SK-N-SH (cell line): ENCODE measurements around the gene WDHD1. TPM values are rescaled to one million over a fixed set of nuclear protein-coding genes. Genes with fewer than 3 reads are reported as not detected.

Experiments
- CTCF ChIA-PET: fragments of 300-600, 350-600 bp; formaldehyde crosslinking; extraction: SDS; loops from one replicate; lab custom pipeline; 2021; lab: Yijun Ruan, JAX
- POLR2A ChIA-PET: fragments of 350-600 bp; sonication (Branson Sonifier 250); formaldehyde crosslinking; extraction: SDS; loops from one replicate; lab custom pipeline; 2020; ENCODE audit warnings: antibody characterized with exemption, inconsistent platforms; lab: Yijun Ruan, JAX
- DNase-seq: peaks from one replicate; pipeline ENCODE4 v3.0.0; 2012
- H2AFZ ChIP-seq: fragments of 200-600 bp; sonication (generic); 2 replicates; pipeline ENCODE4 v1.8.1; 2016; ENCODE audit warnings: antibody characterized with exemption, mild to moderate bottlenecking, low read depth
- H3F3A ChIP-seq: fragments of 200-600 bp; sonication (generic); replicated peaks from 2 replicates; pipeline ENCODE3; 2016; ENCODE audit warnings: antibody characterized with exemption, mild to moderate bottlenecking; ENCODE audit not compliant: insufficient read depth
- H3K27ac ChIP-seq, 2 experiments: fragments of 200-500 bp in 1 of 2; fragments of 200-600 bp in 1 of 2; sonication (Bioruptor generic) in 1 of 2; sonication (generic), shearing (Covaris generic) in 1 of 2; 2 replicates each; pipeline versions ENCODE4 v1.5.1 to v1.6.1; 2014 to 2016; ENCODE audit warnings: low read depth in 2 of 2, inconsistent platforms in 1 of 2, low read length in 1 of 2, mild to moderate bottlenecking in 1 of 2, mixed read lengths in 1 of 2
- H3K27me3 ChIP-seq: fragments of 200-600 bp; sonication (generic), shearing (Covaris generic); 2 replicates; pipeline ENCODE4 v1.6.1; 2016; ENCODE audit warnings: mixed run types; ENCODE audit not compliant: insufficient read depth
- H3K36me3 ChIP-seq, 2 experiments: fragments of 200-500 bp in 1 of 2; fragments of 200-600 bp in 1 of 2; sonication (Bioruptor generic) in 1 of 2; sonication (generic) in 1 of 2; replicated peaks in 1 of 2; 2 replicates each; pipeline versions ENCODE3 to v1.5.1; 2014 to 2016; ENCODE audit warnings: low read length in 1 of 2, mild to moderate bottlenecking in 1 of 2; ENCODE audit not compliant: insufficient read depth in 2 of 2, control insufficient read depth in 1 of 2
- H3K4me1 ChIP-seq, 2 experiments: fragments of 200-500 bp in 1 of 2; fragments of 200-600 bp in 1 of 2; sonication (Bioruptor generic) in 1 of 2; sonication (generic), shearing (Covaris generic) in 1 of 2; 2 replicates each; pipeline versions ENCODE4 v1.5.1 to v1.6.1; 2014 to 2016; ENCODE audit warnings: low read depth in 1 of 2, low read length in 1 of 2, mixed run types in 1 of 2; ENCODE audit not compliant: insufficient read depth in 2 of 2, control insufficient read depth in 1 of 2
- H3K4me2 ChIP-seq: fragments of 200-600 bp; sonication (generic), shearing (Covaris generic); 2 replicates; pipeline ENCODE4 v1.6.1; 2017; ENCODE audit warnings: mixed run types
- H3K4me3 ChIP-seq, 2 experiments: fragments of 200-500 bp in 1 of 2; fragments of 200-600 bp in 1 of 2; sonication (Bioruptor generic) in 1 of 2; sonication (generic), shearing (Covaris generic) in 1 of 2; 2 replicates each; pipeline versions ENCODE4 v1.5.1 to v1.8.1; 2014 to 2016; ENCODE audit warnings: low read depth in 2 of 2, inconsistent platforms in 1 of 2, low read length in 1 of 2, mild to moderate bottlenecking in 1 of 2, mixed read lengths in 1 of 2, moderate library complexity in 1 of 2
- H3K79me2 ChIP-seq: fragments of 200-600 bp; sonication (generic); 2 replicates; pipeline ENCODE4 v1.8.1; 2017; ENCODE audit warnings: mild to moderate bottlenecking; ENCODE audit not compliant: insufficient read depth
- H3K9ac ChIP-seq: fragments of 200-600 bp; sonication (generic); 2 replicates; pipeline ENCODE4 v1.6.1; 2017; ENCODE audit warnings: mixed run types
- H3K9me2 ChIP-seq: fragments of 200-600 bp; sonication (generic); 2 replicates; pipeline ENCODE4 v1.6.1; 2017; ENCODE audit warnings: mixed run types
- H3K9me3 ChIP-seq: fragments of 200-600 bp; sonication (generic); 2 replicates; pipeline ENCODE4 v1.6.1; 2017; ENCODE audit warnings: mixed run types, mild to moderate bottlenecking, moderate library complexity
- H4K20me1 ChIP-seq: fragments of 200-600 bp; sonication (generic); 2 replicates; pipeline ENCODE4 v1.6.1; 2017; ENCODE audit warnings: mild to moderate bottlenecking, mixed run types; ENCODE audit not compliant: insufficient read depth
- CHD2 ChIP-seq: fragments of 150-350 bp; IDR thresholded peaks from 2 replicates; pipeline ENCODE4 v1.6.1; 2018; ENCODE audit warnings: low read length; ENCODE audit not compliant: partially characterized antibody
- CTCF ChIP-seq: fragments of 200-600 bp; sonication (generic); IDR thresholded peaks from 2 replicates; pipeline ENCODE4 v1.6.1; 2017; ENCODE audit warnings: antibody characterized with exemption, mild to moderate bottlenecking, moderate library complexity
- ELF1 ChIP-seq: IDR thresholded peaks from 2 replicates; pipeline ENCODE4 v1.4.0; 2012
- EP300 ChIP-seq, 2 experiments: IDR thresholded peaks; 2 replicates each; pipeline versions ENCODE4 v1.4.0 to v1.6.1; 2012; ENCODE audit warnings: borderline replicate concordance in 1 of 2, low read depth in 1 of 2, low read length in 1 of 2
- EZH2phosphoT487 ChIP-seq: fragments of 200-600 bp; sonication (generic); IDR thresholded peaks from 2 replicates; pipeline ENCODE4 v1.6.1; 2017; ENCODE audit warnings: low read depth, mixed run types, mild to moderate bottlenecking, antibody characterized with exemption, moderate library complexity, borderline replicate concordance
- IRF3 ChIP-seq: fragments of 150-350 bp; IDR thresholded peaks from 2 replicates; pipeline ENCODE4 v1.6.1; 2016; ENCODE audit warnings: mild to moderate bottlenecking, low read depth, low read length
- MXI1 ChIP-seq: IDR thresholded peaks from 2 replicates; pipeline ENCODE4 v1.6.1; 2012; ENCODE audit warnings: mild to moderate bottlenecking, low read depth, low read length, improper control_type of control experiment
- NRF1 ChIP-seq: IDR thresholded peaks from 2 replicates; pipeline ENCODE4 v1.6.1; 2012; ENCODE audit warnings: low read depth, mild to moderate bottlenecking, low read length
- RFX5 ChIP-seq: IDR thresholded peaks from 2 replicates; pipeline ENCODE4 v1.6.1; 2012; ENCODE audit warnings: mild to moderate bottlenecking, improper control_type of control experiment, low read length
- SIN3A ChIP-seq: IDR thresholded peaks from 2 replicates; pipeline ENCODE4 v1.6.1; 2012; ENCODE audit warnings: low read depth, mild to moderate bottlenecking, low read length, moderate library complexity, borderline replicate concordance
- TCF12 ChIP-seq: IDR thresholded peaks from 2 replicates; pipeline ENCODE4 v1.4.0; 2012
- TEAD4 ChIP-seq: IDR thresholded peaks from 2 replicates; pipeline ENCODE4 v1.4.0; 2012; ENCODE audit warnings: mild to moderate bottlenecking, borderline replicate concordance; ENCODE audit not compliant: insufficient read depth
- ZBTB33 ChIP-seq: IDR thresholded peaks from 2 replicates; pipeline ENCODE4 v1.4.0; 2012; ENCODE audit warnings: low read depth, borderline replicate concordance
- WGBS: methylation state at CpG from one replicate; pipeline ENCODE4 v1.1.6; 2017; ENCODE audit warnings: low lambda C conversion rate; 5-methylcytosine and 5-hydroxymethylcytosine counted together
- polyA plus RNA-seq, 3 experiments: library from polyadenylated mRNA; depleted of rRNA; stranded (reverse); fragments of >200 nt; gene quantifications; 2 replicates each; pipeline ENCODE4 v1.2.3, GENCODE V29; 2012
- TF ChIP-seq, protein P1 (sequence below): IDR thresholded peaks from 2 replicates; pipeline ENCODE4; 2012

The WDHD1 gene
- polyA plus RNA-seq, 1 of the 3 experiments (the other 2 are of a cell fraction) = 2.9 TPM

GRCh38 chr14:55052269-55052930 is 25.5 kb upstream of the WDHD1 start:
- Histone ChIP-seq H3K4me3 (peak overlapping the region; percentile 93 to 98), H3K9me3 (no peaks in the 10 kb centered on the region), H3K4me2 (peak overlapping the region; percentile 89), H3K9me2 (no peaks in the 10 kb centered on the region), H3K9ac (peak overlapping the region; percentile 100), H4K20me1 (peaks cover 40% of the 10 kb centered on the region), H3F3A (peaks cover 24% of the 10 kb centered on the region), H3K36me3 (peaks cover 18 to 41% of the 10 kb centered on the region in 2 experiments), H2AFZ (no peak overlapping the region), H3K79me2 (peaks cover 55% of the 10 kb centered on the region), H3K4me1 (peaks cover 7 to 19% of the 10 kb centered on the region in 2 experiments; a peak in 3 of 4 replicates), H3K27ac (peak overlapping the region; percentile 98 to 100), H3K27me3 (no peaks in the 10 kb centered on the region)
- TF ChIP-seq TEAD4 = 0 out of 2 replicates have a peak, but pooled peaks have one; percentile 11
- no peak for TF ChIP-seq ZBTB33
- POLR2A ChIA-PET = interaction anchor here (0.9 to 1.9 kb wide), 6 partner anchors 10 to 234 kb away, joined by 3 to 32 read pairs (median 3); partner anchors contain the start of genes SOCS4 and WDHD1
- WGBS = under 1% methylated on average over 14 of the region's 14 CpGs
- CTCF ChIA-PET = interaction anchor here (0.7 to 3.4 kb wide), 20 partner anchors 9 to 488 kb away, joined by 3 to 40 read pairs (median 6); partner anchors contain the start of genes DLGAP5, SOCS4 and WDHD1
- no peak for DNase-seq

DNA sequence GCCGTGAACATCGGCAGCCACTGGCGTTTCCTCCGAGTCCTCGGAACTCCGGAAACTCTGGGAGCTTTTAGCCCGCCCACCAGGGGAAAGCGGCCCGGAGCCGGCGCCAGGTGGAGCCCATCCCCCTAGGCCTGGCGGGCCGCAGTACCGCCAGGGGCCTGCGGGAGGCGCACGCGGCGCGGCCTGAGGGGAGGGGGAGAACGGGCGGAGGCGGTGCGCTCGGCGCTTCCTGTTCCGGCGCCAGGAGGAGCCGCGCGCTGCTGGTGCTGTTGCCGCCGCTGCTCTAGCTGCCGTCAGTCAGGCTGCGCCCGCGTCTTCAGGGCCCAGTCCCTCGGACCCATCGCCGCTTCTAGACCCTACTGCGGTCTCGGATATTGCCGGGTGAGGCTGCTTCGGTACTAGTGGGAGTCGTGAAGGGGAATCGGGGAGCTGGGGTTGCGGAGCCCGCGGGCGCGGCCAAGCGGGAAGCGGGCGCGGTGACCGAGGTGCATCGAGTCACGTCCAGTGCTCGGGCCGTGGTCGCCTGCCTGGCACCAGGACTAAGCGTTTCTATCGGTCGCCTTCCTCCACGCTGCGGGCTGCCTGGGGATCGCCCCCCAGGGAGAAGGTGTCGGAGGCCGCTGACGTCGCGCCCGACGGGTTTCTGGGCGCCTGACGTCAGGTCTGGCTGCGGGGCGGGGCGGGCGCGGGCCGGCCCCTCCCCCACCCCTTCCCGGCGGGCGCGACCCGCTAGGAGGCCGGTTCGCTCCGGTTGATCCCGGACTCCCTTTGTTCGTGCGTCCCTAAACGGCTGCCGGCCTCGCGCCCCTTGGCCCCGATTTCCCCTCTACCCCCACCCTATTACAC is 24.7 kb upstream of the WDHD1 start, which contains the start of gene MAPK1IP1L:
Gene MAPK1IP1L, plus strand, starts transcription at position 225 of the 846 bp plus-strand sequence. CDS start 10,037 bp downstream, outside the sequence.
- Histone ChIP-seq H3K9me3 (no peaks in the 10 kb centered on the region), H3K27me3 (no peaks in the 10 kb centered on the region), H3K4me2 (peak within 1 kb of the TSS; percentile 89), H3K9ac (peak within 1 kb of the TSS; percentile 100), H4K20me1 (peaks cover 32% of the 10 kb centered on the region), H3F3A (peaks cover 25% of the 10 kb centered on the region), H3K4me3 (peak within 1 kb of the TSS; percentile 93 to 98), H3K9me2 (no peaks in the 10 kb centered on the region), H3K4me1 (peaks cover 7 to 19% of the 10 kb centered on the region in 2 experiments; a peak in 3 of 4 replicates), H2AFZ (peak within 1 kb of the TSS; percentile 94), H3K36me3 (peaks cover 15 to 33% of the 10 kb centered on the region in 2 experiments), H3K79me2 (peaks cover 47% of the 10 kb centered on the region), H3K27ac (peak within 1 kb of the TSS; percentile 98 to 100)
- POLR2A ChIA-PET = interaction anchor here (0.6 to 1.9 kb wide), 20 partner anchors 10 to 486 kb away, joined by 3 to 32 read pairs (median 4); partner anchors contain the start of genes SOCS4 and WDHD1
- peak; percentile 98 for DNase-seq
- 3% methylated on average over 38 of the region's 98 CpGs for WGBS
- CTCF ChIA-PET = interaction anchor here (0.6 to 3.4 kb wide), 57 partner anchors 8 to 487 kb away, joined by 3 to 40 read pairs (median 4); partner anchors contain the start of genes DLGAP5, SOCS4 and WDHD1
- TF ChIP-seq NRF1 (peak; percentile 40), IRF3 (no peak), RFX5 (no peak), MXI1 (peak; percentile 49), SIN3A (peak; percentile 90; the same call in 1 of the 2 replicates), EZH2phosphoT487 (no peak), ELF1 (peak; percentile 85), EP300 (IDR thresholded peaks at IDR 0.05; ENCODE audit: borderline replicate concordance in 1 of 2, low read depth in 1 of 2, low read length in 1 of 2) (peak in 1 of 2 experiments; percentile 19; a peak in 3 of 4 replicates), CHD2 (peak; percentile 97), CTCF (peak; percentile 88), TCF12 (0 out of 2 replicates have a peak, but pooled peaks have one; percentile 44)
- TF ChIP-seq, protein P1, sequence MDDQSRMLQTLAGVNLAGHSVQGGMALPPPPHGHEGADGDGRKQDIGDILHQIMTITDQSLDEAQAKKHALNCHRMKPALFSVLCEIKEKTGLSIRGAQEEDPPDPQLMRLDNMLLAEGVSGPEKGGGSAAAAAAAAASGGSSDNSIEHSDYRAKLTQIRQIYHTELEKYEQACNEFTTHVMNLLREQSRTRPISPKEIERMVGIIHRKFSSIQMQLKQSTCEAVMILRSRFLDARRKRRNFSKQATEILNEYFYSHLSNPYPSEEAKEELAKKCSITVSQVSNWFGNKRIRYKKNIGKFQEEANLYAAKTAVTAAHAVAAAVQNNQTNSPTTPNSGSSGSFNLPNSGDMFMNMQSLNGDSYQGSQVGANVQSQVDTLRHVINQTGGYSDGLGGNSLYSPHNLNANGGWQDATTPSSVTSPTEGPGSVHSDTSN = no peak; the same call in 1 of the 2 replicates
